Hematopoietic multipotent progenitor cell treated with erythropoietin and hydrocortisone succinate and interleukin-3 and kit ligand, for 17 days (in vitro differentiated cells): ENCODE results near the gene HPCAL4.

Source experiments
- DNase-seq: peaks from one replicate; pipeline ENCODE4 v3.0.0-alpha.2; 2015; ENCODE audit warnings: low spot score

HPCAL4 gene

GRCh38 chr1:39676948-39677548 lies 14.2 kb downstream of the HPCAL4 start:
- no peak for DNase-seq

- DNase-seq: no peak
These were observed 16.0 kb downstream of the HPCAL4 start for GRCh38 chr1:39675220-39675619.

GRCh38 chr1:39673215-39673614 lies 18.0 kb downstream of the HPCAL4 start:
- DNase-seq: no peak

- DNase-seq: no peak
These were observed 18.7 kb downstream of the HPCAL4 start for GRCh38 chr1:39672551-39672947.

- DNase-seq: no peak
These were observed 19.3 kb downstream of the HPCAL4 start, which contains the start of gene NT5C1A for GRCh38 chr1:39671793-39672550. TSS of gene NT5C1A (minus strand) at chr1:39672107. CDS start at chr1:39672038, 69 bp downstream.

- no peak for DNase-seq
These were observed 19.8 kb downstream of the HPCAL4 start for GRCh38 chr1:39671433-39671792.

- no peak for DNase-seq
These were observed 20.5 kb downstream of the HPCAL4 start for GRCh38 chr1:39670689-39671088.

- no peak for DNase-seq
These were observed 22.3 kb downstream of the HPCAL4 start for GRCh38 chr1:39668894-39669293.

- no peak for DNase-seq
These were observed 23.1 kb downstream of the HPCAL4 start for GRCh38 chr1:39668111-39668510.

GRCh38 chr1:39666772-39667171 lies 24.5 kb downstream of the HPCAL4 start:
- no peak for DNase-seq

- DNase-seq: no peak
These were observed 27.7 kb downstream of the HPCAL4 start for GRCh38 chr1:39663559-39663958.

GRCh38 chr1:39662861-39663260 lies 28.4 kb downstream of the HPCAL4 start:
- no peak for DNase-seq

GRCh38 chr1:39659538-39659937 lies 31.7 kb downstream of the HPCAL4 start:
- DNase-seq: no peak

GRCh38 chr1:39659110-39659509 lies 32.1 kb downstream of the HPCAL4 start:
- no peak for DNase-seq

GRCh38 chr1:39657923-39658485 lies 33.2 kb downstream of the HPCAL4 start:
- DNase-seq: peak; percentile 53

GRCh38 chr1:39657402-39657801 lies 33.8 kb downstream of the HPCAL4 start:
- no peak for DNase-seq

- no peak for DNase-seq
These were observed 34.8 kb downstream of the HPCAL4 start for GRCh38 chr1:39656391-39656790.

GRCh38 chr1:39655578-39656268 lies 35.5 kb downstream of the HPCAL4 start:
- DNase-seq: no peak

GRCh38 chr1:39654291-39654690 lies 36.9 kb downstream of the HPCAL4 start:
- DNase-seq: no peak

GRCh38 chr1:39653546-39654031 lies 37.6 kb downstream of the HPCAL4 start:
- DNase-seq: peak; percentile 59

- DNase-seq: no peak
These were observed 38.7 kb downstream of the HPCAL4 start for GRCh38 chr1:39652554-39652953.

- DNase-seq: no peak
These were observed 39.1 kb downstream of the HPCAL4 start for GRCh38 chr1:39652105-39652504.

GRCh38 chr1:39650431-39650830 lies 40.8 kb downstream of the HPCAL4 start:
- DNase-seq: no peak
